Hair follicular keratinocyte (primary cell): ENCODE measurements around the gene ZNF543. TPM values are rescaled to one million over a fixed set of nuclear protein-coding genes. Genes with fewer than 3 reads are reported as not detected.

ENCODE experiments used
- total RNA-seq: library from RNA; depleted of rRNA; stranded (reverse); fragments of >200 nt; gene quantifications from 2 replicates; pipeline ENCODE4 v1.2.3, GENCODE V29; 2015

ZNF543 gene
- total RNA-seq, result 4.4 and 4.7 TPM in 2 replicates

GRCh38 chr19:57320180-57321084 is at the start of gene ZNF543:
ZNF543 (plus strand) TSS chr19:57320472; CDS start chr19:57320854, 382 bp downstream.

GRCh38 chr19:57280165-57280961 is 39.9 kb upstream of the ZNF543 start, which contains the start of gene ZNF460:
ZNF460 (plus strand) TSS chr19:57280485; CDS start chr19:57280807, 322 bp downstream.

GRCh38 chr19:57350877-57351805 is 30.9 kb downstream of the ZNF543 start, which contains the start of gene ZNF304:
ZNF304 (plus strand) TSS chr19:57351271; CDS start chr19:57351665, 394 bp downstream.

GRCh38 chr19:57362997-57363687 is 42.9 kb downstream of the ZNF543 start, which contains the start of the genes TRAPPC2B and ZNF547:
TRAPPC2B (plus strand) TSS chr19:57363551; CDS start chr19:57364834, 1,283 bp downstream.
ZNF547 (plus strand) TSS chr19:57363551; CDS start chr19:57368556, 5,005 bp downstream.

Other genes starting within 250 kb of the ZNF543 start
- not detected in 2 replicates for gene USP29, start 200.5 kb upstream of the ZNF543 start, total RNA-seq
- not detected in 2 replicates for gene ZIM3, start 175.3 kb upstream of the ZNF543 start, total RNA-seq
- not detected in 2 replicates for gene DUXA, start 153.0 kb upstream of the ZNF543 start, total RNA-seq
- gene ZNF264, start 129.0 kb upstream of the ZNF543 start, total RNA-seq, result 21.8 and 28.1 TPM in 2 replicates
- gene AURKC, start 89.4 kb upstream of the ZNF543 start, total RNA-seq, result 0.57 and 0.62 TPM in 2 replicates
- gene ZNF805, start 79.8 kb upstream of the ZNF543 start, total RNA-seq, result 3.8 and 6.9 TPM in 2 replicates
- 15.8 and 29.0 TPM in 2 replicates for gene ZNF460, start 40.0 kb upstream of the ZNF543 start, total RNA-seq
- gene ZNF304, start 30.8 kb downstream of the ZNF543 start, total RNA-seq, result 5.0 and 5.9 TPM in 2 replicates
- gene TRAPPC2B, start 43.1 kb downstream of the ZNF543 start, total RNA-seq, result 18.6 and 29.0 TPM in 2 replicates
- 0.62 and 1.5 TPM in 2 replicates for gene ZNF547, start 43.1 kb downstream of the ZNF543 start, total RNA-seq
- 3.2 and 8.4 TPM in 2 replicates for gene ZNF548, start 69.4 kb downstream of the ZNF543 start, total RNA-seq
- gene ZNF17, start 90.7 kb downstream of the ZNF543 start, total RNA-seq, result 1.9 and 3.3 TPM in 2 replicates
- gene ZNF749, start 114.9 kb downstream of the ZNF543 start, total RNA-seq, result 5.0 and 8.7 TPM in 2 replicates
- gene VN1R1, start 136.7 kb downstream of the ZNF543 start, total RNA-seq, result 0.49 TPM in 1 of 2 replicates, not detected in the other
- gene ZNF772, start 157.1 kb downstream of the ZNF543 start, total RNA-seq, result 7.7 and 8.0 TPM in 2 replicates
- gene ZNF419, start 167.3 kb downstream of the ZNF543 start, total RNA-seq, result 8.1 and 10.0 TPM in 2 replicates
- 6.4 and 11.6 TPM in 2 replicates for gene ZNF773, start 179.5 kb downstream of the ZNF543 start, total RNA-seq
- 3.5 and 4.7 TPM in 2 replicates for gene ZNF549, start 206.9 kb downstream of the ZNF543 start, total RNA-seq
- 3.5 and 5.5 TPM in 2 replicates for gene ZNF550, start 239.4 kb downstream of the ZNF543 start, total RNA-seq